ENCODE measurements around the gene STX18.

Gene STX18

DNA sequence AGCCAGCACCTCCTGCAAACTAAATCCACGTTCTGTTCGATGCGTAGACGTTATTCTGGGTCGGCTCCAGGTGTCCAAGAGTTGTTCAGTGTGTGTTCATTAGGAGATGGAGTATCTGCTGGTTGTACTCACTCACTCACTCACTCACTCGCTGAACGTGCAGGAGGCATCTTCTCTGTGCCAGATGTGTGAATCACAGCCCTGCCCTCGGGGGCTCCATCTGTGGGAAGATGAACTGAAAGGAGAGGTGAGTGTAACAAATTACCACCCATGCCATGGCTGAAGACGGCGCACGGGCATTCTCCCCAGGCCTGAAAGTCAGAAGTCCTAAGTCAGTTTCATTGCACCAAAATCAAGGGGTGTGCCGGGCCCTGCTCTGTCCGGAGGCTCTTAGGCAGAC, 138.9 kb downstream of the STX18 start:
- no peak overlapping the region for H3K18ac ChIP-seq (ENCODE audit: low read length)
- DNase-seq, result peak in 1 of 2 donors; percentile 18
- H4K8ac ChIP-seq (ENCODE audit: low read depth, low read length), result no peak overlapping the region
- H2BK120ac ChIP-seq (ENCODE audit: insufficient read depth, low read length, poor library complexity), result no peak overlapping the region
- no peak overlapping the region for H3K4me2 ChIP-seq (ENCODE audit: low read length)
- no peak overlapping the region for H3K14ac ChIP-seq (ENCODE audit: low read length)
- H2AFZ ChIP-seq (ENCODE audit: insufficient read depth, low read length, poor library complexity), result no peak overlapping the region
- H2BK5ac ChIP-seq (ENCODE audit: low read depth, low read length, poor library complexity), result no peak overlapping the region
- no peak overlapping the region for H2AK5ac ChIP-seq (ENCODE audit: low read length)
- no peak overlapping the region for H4K91ac ChIP-seq (ENCODE audit: low read depth, low read length)
- H4K12ac ChIP-seq (ENCODE audit: low read depth, low read length), result no peak overlapping the region
- H3K23ac ChIP-seq (ENCODE audit: low read length), result no peak overlapping the region
- H3K79me2 ChIP-seq (ENCODE audit: control insufficient read depth, insufficient read depth, low read length, poor library complexity), result no peaks in the 10 kb centered on the region
- H3K27me3 ChIP-seq (ENCODE audit: insufficient read depth, low read length), result no peaks in the 10 kb centered on the region
- no peak overlapping the region for H3K27ac ChIP-seq (ENCODE audit: low read depth, low read length)
- H3K36me3 ChIP-seq (ENCODE audit: control insufficient read depth in 1 of 2, insufficient read depth in 2 of 2, low read length in 2 of 2), result peaks cover 10 to 11% of the 10 kb centered on the region in 2 experiments
- H3K4ac ChIP-seq (ENCODE audit: low read depth, low read length), result no peak overlapping the region
- H3K79me1 ChIP-seq (ENCODE audit: low read length), result no peaks in the 10 kb centered on the region
- H3K9ac ChIP-seq (ENCODE audit: low read length), result no peak overlapping the region
- no peak overlapping the region for H2BK12ac ChIP-seq (ENCODE audit: low read length)
- no CpG with 5 or more reads among the region's 13 CpGs for WGBS (ENCODE audit: extremely low coverage, insufficient coverage, insufficient read length)
- H3K4me3 ChIP-seq (ENCODE audit: low read depth, low read length), result no peak overlapping the region
- peaks cover 0 to 7% of the 10 kb centered on the region in 2 experiments for H3K4me1 ChIP-seq (ENCODE audit: control insufficient read depth in 1 of 2, insufficient read depth in 2 of 2, low read length in 2 of 2)
- H3K9me3 ChIP-seq (ENCODE audit: insufficient read depth, low read depth, low read length), result no peaks in the 10 kb centered on the region

DNA sequence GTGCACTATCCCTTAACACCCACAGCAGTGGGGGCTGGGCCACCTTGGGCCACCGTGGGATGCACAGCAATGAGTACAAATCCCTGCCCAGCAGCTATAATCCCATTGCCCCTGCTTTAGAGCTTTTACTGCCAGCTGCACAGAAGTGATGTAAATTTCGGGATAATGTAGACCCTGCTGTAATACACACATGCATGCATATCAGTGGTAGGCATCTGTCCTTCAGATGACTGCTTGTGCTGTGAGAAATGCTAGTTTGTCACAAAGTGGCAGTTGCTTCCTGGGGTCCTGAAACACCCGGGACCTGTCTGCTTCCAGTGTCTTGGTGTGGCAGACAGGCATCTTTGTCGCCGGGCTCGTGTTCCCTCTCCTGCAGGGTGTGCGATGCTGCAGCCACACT, 140.8 kb downstream of the STX18 start:
- Histone ChIP-seq H4K12ac (ENCODE audit: low read depth, low read length) (no peak overlapping the region), H3K4me1 (ENCODE audit: control insufficient read depth in 1 of 2, insufficient read depth in 2 of 2, low read length in 2 of 2) (peaks cover 0 to 4% of the 10 kb centered on the region in 2 experiments), H4K91ac (ENCODE audit: low read depth, low read length) (no peak overlapping the region), H3K9ac (ENCODE audit: low read length) (no peak overlapping the region), H3K36me3 (ENCODE audit: control insufficient read depth in 1 of 2, insufficient read depth in 2 of 2, low read length in 2 of 2) (peaks cover 15 to 17% of the 10 kb centered on the region in 2 experiments), H4K8ac (ENCODE audit: low read depth, low read length) (no peak overlapping the region), H3K4me2 (ENCODE audit: low read length) (no peak overlapping the region), H3K4ac (ENCODE audit: low read depth, low read length) (no peak overlapping the region), H3K9me3 (ENCODE audit: insufficient read depth, low read depth, low read length) (no peaks in the 10 kb centered on the region), H3K79me2 (ENCODE audit: control insufficient read depth, insufficient read depth, low read length, poor library complexity) (no peaks in the 10 kb centered on the region), H3K79me1 (ENCODE audit: low read length) (no peaks in the 10 kb centered on the region), H3K27me3 (ENCODE audit: insufficient read depth, low read length) (no peaks in the 10 kb centered on the region), H2BK5ac (ENCODE audit: low read depth, low read length, poor library complexity) (no peak overlapping the region), H3K18ac (ENCODE audit: low read length) (no peak overlapping the region), H3K27ac (ENCODE audit: low read depth, low read length) (no peak overlapping the region), H2AFZ (ENCODE audit: insufficient read depth, low read length, poor library complexity) (no peak overlapping the region), H2BK12ac (ENCODE audit: low read length) (no peak overlapping the region), H2BK120ac (ENCODE audit: insufficient read depth, low read length, poor library complexity) (no peak overlapping the region), H3K4me3 (ENCODE audit: low read depth, low read length) (no peak overlapping the region), H2AK5ac (ENCODE audit: low read length) (no peak overlapping the region), H3K14ac (ENCODE audit: low read length) (no peak overlapping the region), H3K23ac (ENCODE audit: low read length) (no peak overlapping the region)
- no peak for DNase-seq
- WGBS (ENCODE audit: extremely low coverage, insufficient coverage, insufficient read length), result no CpG with 5 or more reads among the region's 7 CpGs

DNA sequence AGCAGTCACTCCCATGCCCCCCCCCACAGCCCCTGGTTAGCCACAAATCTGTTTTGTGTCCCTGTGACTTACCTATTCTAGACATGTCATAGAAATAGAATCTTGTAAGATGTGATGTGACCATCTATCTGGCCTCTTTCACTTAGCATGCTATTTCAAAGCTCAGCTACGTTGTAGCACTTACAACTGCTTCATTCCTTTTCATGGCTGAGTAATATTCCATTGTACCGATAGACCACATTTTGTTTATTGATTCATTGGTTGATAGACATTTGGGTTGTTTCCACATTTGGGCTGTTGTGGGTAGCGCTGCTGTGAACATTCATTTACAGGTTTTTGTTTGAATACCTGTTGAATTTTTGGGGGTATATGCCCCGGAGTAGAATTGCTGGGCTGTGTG, 143.4 kb downstream of the STX18 start:
- Histone ChIP-seq H3K4me3 (ENCODE audit: low read depth, low read length) (no peak overlapping the region), H3K9me3 (ENCODE audit: insufficient read depth, low read depth, low read length) (no peaks in the 10 kb centered on the region), H2BK5ac (ENCODE audit: low read depth, low read length, poor library complexity) (no peak overlapping the region), H4K91ac (ENCODE audit: low read depth, low read length) (no peak overlapping the region), H3K4me2 (ENCODE audit: low read length) (no peak overlapping the region), H2AFZ (ENCODE audit: insufficient read depth, low read length, poor library complexity) (no peak overlapping the region), H4K12ac (ENCODE audit: low read depth, low read length) (no peak overlapping the region), H4K8ac (ENCODE audit: low read depth, low read length) (no peak overlapping the region), H3K4ac (ENCODE audit: low read depth, low read length) (no peak overlapping the region), H3K18ac (ENCODE audit: low read length) (no peak overlapping the region), H3K14ac (ENCODE audit: low read length) (no peak overlapping the region), H3K79me2 (ENCODE audit: control insufficient read depth, insufficient read depth, low read length, poor library complexity) (no peaks in the 10 kb centered on the region), H3K4me1 (ENCODE audit: control insufficient read depth in 1 of 2, insufficient read depth in 2 of 2, low read length in 2 of 2) (peaks cover 0 to 4% of the 10 kb centered on the region in 2 experiments), H3K27me3 (ENCODE audit: insufficient read depth, low read length) (no peaks in the 10 kb centered on the region), H3K79me1 (ENCODE audit: low read length) (no peaks in the 10 kb centered on the region), H3K27ac (ENCODE audit: low read depth, low read length) (no peak overlapping the region), H2BK120ac (ENCODE audit: insufficient read depth, low read length, poor library complexity) (no peak overlapping the region), H3K23ac (ENCODE audit: low read length) (no peak overlapping the region), H3K9ac (ENCODE audit: low read length) (no peak overlapping the region), H2AK5ac (ENCODE audit: low read length) (no peak overlapping the region), H3K36me3 (ENCODE audit: control insufficient read depth in 1 of 2, insufficient read depth in 2 of 2, low read length in 2 of 2) (peaks cover 19 to 22% of the 10 kb centered on the region in 2 experiments), H2BK12ac (ENCODE audit: low read length) (no peak overlapping the region)
- no CpG with 5 or more reads among the region's 4 CpGs for WGBS (ENCODE audit: extremely low coverage, insufficient coverage, insufficient read length)
- no peak for DNase-seq

DNA sequence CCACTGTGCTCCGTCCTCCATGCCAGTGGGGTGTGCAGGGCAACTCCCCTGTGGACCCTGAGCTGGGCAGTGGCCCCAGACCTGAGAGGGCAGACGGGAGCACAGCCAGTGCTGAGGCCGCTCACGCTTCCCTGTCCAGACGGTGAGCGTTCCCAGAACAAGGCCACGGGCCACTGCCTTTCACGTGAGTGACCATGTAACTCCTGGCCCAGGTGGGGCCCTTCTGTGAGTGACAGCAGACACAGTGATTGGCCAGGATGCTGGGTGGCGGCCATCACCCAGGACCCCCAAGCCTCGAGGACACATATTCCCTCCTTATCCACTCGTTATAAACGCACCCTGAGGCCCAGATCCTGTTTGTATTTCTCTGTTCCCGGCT, 144.4 kb downstream of the STX18 start:
- WGBS (ENCODE audit: extremely low coverage, insufficient coverage, insufficient read length), result no CpG with 5 or more reads among the region's 13 CpGs

More for the DNA sequence above, 144.4 kb downstream of the STX18 start:
- Histone ChIP-seq H3K9me3 (ENCODE audit: insufficient read depth, low read depth, low read length) (no peaks in the 10 kb centered on the region), H3K27me3 (ENCODE audit: insufficient read depth, low read length) (no peaks in the 10 kb centered on the region), H3K79me2 (ENCODE audit: control insufficient read depth, insufficient read depth, low read length, poor library complexity) (no peaks in the 10 kb centered on the region), H3K14ac (ENCODE audit: low read length) (no peak overlapping the region), H3K4me2 (ENCODE audit: low read length) (no peak overlapping the region), H4K12ac (ENCODE audit: low read depth, low read length) (no peak overlapping the region), H2BK5ac (ENCODE audit: low read depth, low read length, poor library complexity) (no peak overlapping the region), H3K4me3 (ENCODE audit: low read depth, low read length) (no peak overlapping the region), H2AK5ac (ENCODE audit: low read length) (no peak overlapping the region), H3K27ac (ENCODE audit: low read depth, low read length) (no peak overlapping the region), H3K36me3 (ENCODE audit: control insufficient read depth in 1 of 2, insufficient read depth in 2 of 2, low read length in 2 of 2) (peaks cover 20 to 24% of the 10 kb centered on the region in 2 experiments), H3K79me1 (ENCODE audit: low read length) (no peaks in the 10 kb centered on the region), H3K4me1 (ENCODE audit: control insufficient read depth in 1 of 2, insufficient read depth in 2 of 2, low read length in 2 of 2) (peaks cover 0 to 4% of the 10 kb centered on the region in 2 experiments), H2BK120ac (ENCODE audit: insufficient read depth, low read length, poor library complexity) (no peak overlapping the region), H2BK12ac (ENCODE audit: low read length) (no peak overlapping the region), H3K23ac (ENCODE audit: low read length) (no peak overlapping the region), H2AFZ (ENCODE audit: insufficient read depth, low read length, poor library complexity) (no peak overlapping the region), H3K4ac (ENCODE audit: low read depth, low read length) (no peak overlapping the region), H4K91ac (ENCODE audit: low read depth, low read length) (no peak overlapping the region), H4K8ac (ENCODE audit: low read depth, low read length) (no peak overlapping the region), H3K18ac (ENCODE audit: low read length) (no peak overlapping the region), H3K9ac (ENCODE audit: low read length) (no peak overlapping the region)
- DNase-seq, result no peak

Data from trophoblast cell (in vitro differentiated cells and primary cell).